GM21619 (cell line): ENCODE measurements around the gene IFI44.

Source experiments
- ATAC-seq: cut with Tn5 transposase; IDR thresholded peaks from one replicate; pipeline ENCODE4 v1.9.1; 2021; ENCODE audit not compliant: unreplicated experiment

IFI44 gene

DNA sequence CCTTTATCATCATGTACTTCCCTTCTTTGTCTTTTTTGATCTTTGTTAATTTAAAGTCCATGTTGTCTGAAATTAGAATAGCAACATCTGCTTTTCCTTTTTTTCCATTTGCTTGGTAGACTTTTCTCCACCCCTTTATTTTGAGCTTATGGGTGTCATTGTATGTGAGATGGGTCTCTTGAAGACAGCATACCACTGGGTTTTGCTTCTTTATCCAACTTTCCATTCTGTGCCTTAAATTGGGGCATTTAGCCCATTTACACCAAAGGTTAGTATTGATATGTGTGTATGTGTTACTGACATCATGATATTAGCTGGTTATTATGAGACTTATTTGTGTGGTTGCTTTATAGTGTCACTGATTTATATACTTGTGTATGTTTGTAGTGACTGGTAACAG lies 50.2 kb downstream of the IFI44 start:
- ATAC-seq, result no peak

DNA sequence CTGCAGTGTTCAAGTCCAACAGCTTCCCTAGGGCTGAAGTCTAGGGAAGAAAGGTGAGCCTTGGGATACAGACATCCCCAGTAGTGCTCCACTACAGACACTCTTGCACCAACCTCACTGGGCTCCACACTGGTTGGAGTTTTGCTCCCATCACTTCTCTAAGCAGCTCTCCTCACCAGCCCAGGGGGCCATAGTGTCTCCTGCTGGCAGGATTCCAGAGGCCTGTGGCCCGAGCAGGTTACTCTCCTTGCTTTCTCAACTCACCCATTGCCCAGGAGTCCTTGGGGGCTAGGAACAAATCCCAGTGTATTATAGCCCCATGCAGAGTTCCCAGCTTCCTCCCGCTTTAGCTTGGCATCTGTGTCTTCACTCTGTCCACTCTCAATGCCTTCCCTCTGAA lies 52.8 kb downstream of the IFI44 start:
- no peak for ATAC-seq

DNA sequence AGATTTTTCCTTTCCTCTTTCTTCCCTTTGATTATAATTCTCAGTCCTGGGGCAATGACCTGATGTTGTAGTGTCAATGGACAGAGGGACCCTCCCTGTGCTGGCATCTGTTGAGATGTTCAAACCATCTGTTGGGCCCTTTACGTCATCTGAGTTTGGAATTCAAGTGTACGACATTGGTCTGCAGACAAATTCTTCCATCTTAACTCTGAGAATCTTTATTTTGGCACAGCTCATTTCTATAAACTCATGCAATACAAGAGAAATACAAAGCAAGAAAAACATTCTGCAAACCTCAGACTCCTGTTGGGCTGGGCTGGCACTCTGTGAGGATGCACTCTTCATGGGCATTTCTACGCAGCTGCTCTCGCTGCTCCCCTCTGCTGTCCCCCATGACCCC lies 54.2 kb downstream of the IFI44 start:
- ATAC-seq, result no peak

DNA sequence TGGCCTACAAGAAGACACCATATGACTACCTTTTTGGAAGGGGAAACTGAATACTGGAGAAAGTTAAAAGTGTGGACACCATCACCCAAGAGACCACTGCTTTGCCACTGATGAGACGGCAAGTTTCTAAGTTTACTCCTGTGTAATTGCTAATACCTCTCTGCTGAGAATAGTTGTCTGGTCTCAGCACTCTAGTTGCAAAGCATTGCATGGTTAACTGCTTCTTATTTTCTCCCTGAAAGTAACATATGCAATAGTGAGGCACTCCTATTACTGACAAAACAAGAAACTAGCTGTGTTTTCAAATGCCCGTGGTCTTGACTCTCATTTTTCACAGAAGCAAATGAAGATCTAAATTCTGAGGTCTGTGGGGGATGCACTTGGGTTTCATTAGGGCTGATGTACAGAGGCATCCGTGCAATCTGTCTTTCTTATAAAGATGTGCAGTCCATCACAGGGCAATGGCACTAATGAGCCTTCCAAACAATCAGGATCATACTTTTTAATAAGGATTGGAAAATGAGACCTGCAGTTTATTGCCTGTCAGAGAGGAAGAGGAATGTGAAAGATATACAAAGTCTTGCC lies 62.9 kb downstream of the IFI44 start:
- no peak for ATAC-seq

- ATAC-seq, result no peak
These were observed 63.7 kb downstream of the IFI44 start for GRCh38 chr1:78713297-78713696.
